ENCODE measurements around the gene MED23.

The MED23 gene

GRCh38 chr6:131558922-131559321 lies 69.1 kb downstream of the MED23 start:
- no peak overlapping the region for H3K27ac ChIP-seq

GRCh38 chr6:131555992-131556391 lies 72.0 kb downstream of the MED23 start:
- TF ChIP-seq CTCF (conservative IDR thresholded peaks at IDR 0.05), result no peak

More at GRCh38 chr6:131558922-131559321, 69.1 kb downstream of the MED23 start:
- no peak for TF ChIP-seq CTCF (conservative IDR thresholded peaks at IDR 0.05)

GRCh38 chr6:131552572-131552971 lies 75.5 kb downstream of the MED23 start:
- no peak for TF ChIP-seq CTCF (conservative IDR thresholded peaks at IDR 0.05)
- H3K27ac ChIP-seq, result no peak overlapping the region

More at GRCh38 chr6:131555992-131556391, 72.0 kb downstream of the MED23 start:
- no peak overlapping the region for H3K27ac ChIP-seq

- H3K27ac ChIP-seq, result no peak overlapping the region
- TF ChIP-seq CTCF (conservative IDR thresholded peaks at IDR 0.05), result no peak
These were observed 76.1 kb downstream of the MED23 start for GRCh38 chr6:131551902-131552301.

- no peak overlapping the region for H3K27ac ChIP-seq
- no peak for TF ChIP-seq CTCF (conservative IDR thresholded peaks at IDR 0.05)
These were observed 78.2 kb downstream of the MED23 start for GRCh38 chr6:131549811-131550210.

GRCh38 chr6:131548441-131548840 lies 79.6 kb downstream of the MED23 start:
- peak overlapping the region; percentile 61 for H3K27ac ChIP-seq
- TF ChIP-seq CTCF (conservative IDR thresholded peaks at IDR 0.05), result no peak

- TF ChIP-seq CTCF (conservative IDR thresholded peaks at IDR 0.05), result no peak
- H3K27ac ChIP-seq, result peak overlapping the region; percentile 61
These were observed 80.6 kb downstream of the MED23 start for GRCh38 chr6:131547488-131547887.
